HUES6 (cell line): ENCODE data around the gene BCAT1.
"Not testable (repeated sequence)": the region's sequence is repeated elsewhere in the genome, so short reads cannot be mapped to it uniquely, and the experiment has no call there.

ENCODE experiments used
- H3K27ac ChIP-seq: 2 replicates; pipeline ENCODE4 v1.7.0; 2013; ENCODE audit warnings: low read depth, mild to moderate bottlenecking, low read length, inconsistent platforms
- H3K27me3 ChIP-seq: 2 replicates; pipeline ENCODE4 v1.6.1; 2013; ENCODE audit warnings: low read length; ENCODE audit not compliant: control insufficient read depth, insufficient read depth
- H3K36me3 ChIP-seq: 2 replicates; pipeline ENCODE4 v1.6.1; 2013; ENCODE audit warnings: low read length; ENCODE audit not compliant: control insufficient read depth, insufficient read depth
- H3K4me1 ChIP-seq: 2 replicates; pipeline ENCODE4 v1.6.1; 2013; ENCODE audit warnings: low read length; ENCODE audit not compliant: control insufficient read depth, insufficient read depth
- H3K4me3 ChIP-seq: 2 replicates; pipeline ENCODE4 v1.5.1; 2013; ENCODE audit warnings: low read depth, low read length
- H3K9ac ChIP-seq: one replicate; pipeline ENCODE4 v1.6.1; 2013; ENCODE audit warnings: mild to moderate bottlenecking, low read length
- H3K9me3 ChIP-seq: 2 replicates; pipeline ENCODE4 v1.6.1; 2013; ENCODE audit warnings: low read depth, low read length; ENCODE audit not compliant: control insufficient read depth, insufficient read depth

BCAT1 gene

DNA sequence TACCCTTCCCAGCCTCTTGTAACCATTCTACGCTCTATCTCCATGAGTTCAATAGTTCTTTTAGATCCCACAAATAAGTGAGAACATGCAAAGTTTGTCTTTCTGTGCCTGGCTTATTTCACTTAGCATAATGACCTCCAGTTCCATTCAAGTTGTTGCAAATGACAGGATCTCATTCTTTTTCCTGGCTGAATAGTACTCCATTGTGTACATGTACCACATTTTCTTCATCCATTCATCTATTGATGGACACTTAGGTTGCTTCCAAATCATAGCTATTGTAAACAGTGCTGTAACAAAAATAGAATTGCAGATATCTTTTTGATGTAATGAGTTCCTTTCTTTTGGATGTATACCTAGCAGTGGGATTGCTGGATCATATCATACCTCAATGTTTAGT is 139.6 kb downstream of the BCAT1 start:
- H3K4me3 ChIP-seq, H3K4me1 ChIP-seq, H3K36me3 ChIP-seq, H3K27me3 ChIP-seq, H3K9me3 ChIP-seq, H3K27ac ChIP-seq, H3K9ac ChIP-seq: not testable (repeated sequence)

DNA sequence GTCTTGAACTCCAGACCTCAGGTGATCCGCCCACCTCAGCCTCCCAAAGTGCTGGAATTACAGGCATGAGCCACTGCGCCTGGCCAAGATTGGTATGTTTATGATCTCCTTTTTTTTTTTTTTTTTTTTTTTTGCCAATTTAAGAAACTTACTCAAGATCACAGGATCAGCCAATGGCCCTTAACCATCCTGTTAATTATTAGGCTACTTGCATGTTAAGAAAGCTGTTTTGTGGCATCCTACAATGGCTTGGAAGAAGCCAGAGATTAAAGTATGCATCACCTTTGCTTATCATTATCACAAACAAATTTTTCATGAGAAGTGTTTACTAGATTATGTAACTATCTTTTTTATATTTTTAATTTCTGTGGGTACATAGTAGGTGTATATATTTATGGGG is 140.2 kb downstream of the BCAT1 start:
- Histone ChIP-seq H3K4me3 (no peak overlapping the region), H3K36me3 (peaks cover 3% of the 10 kb centered on the region; the same call in 1 of the 2 replicates), H3K4me1 (no peaks in the 10 kb centered on the region), H3K27ac (no peak overlapping the region), H3K9ac (no peak overlapping the region), H3K27me3 (no peaks in the 10 kb centered on the region), H3K9me3 (peaks cover 4% of the 10 kb centered on the region; the same call in 1 of the 2 replicates)

DNA sequence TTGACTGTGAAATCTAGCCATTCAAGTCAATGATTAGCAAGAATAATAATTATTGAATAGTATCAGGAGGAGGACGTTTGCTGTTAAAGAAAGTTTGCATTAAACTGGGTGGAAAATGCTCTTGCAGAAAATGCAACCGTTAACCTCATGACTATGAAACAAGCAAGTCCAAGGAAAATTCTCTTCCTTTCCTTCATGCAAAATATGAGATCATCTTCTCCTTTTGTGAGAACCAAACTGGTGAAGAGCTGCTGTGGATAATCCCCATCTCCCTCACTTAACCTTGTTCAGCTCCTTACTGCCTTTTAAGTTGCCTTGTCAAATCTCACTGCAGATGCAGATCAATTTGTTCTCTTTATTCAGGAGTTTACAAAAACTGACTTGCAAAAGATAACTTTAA is 142.5 kb downstream of the BCAT1 start:
- Histone ChIP-seq H3K4me1 (no peaks in the 10 kb centered on the region), H3K9ac (no peak overlapping the region), H3K9me3 (peaks cover 11% of the 10 kb centered on the region), H3K27ac (no peak overlapping the region), H3K36me3 (no peaks in the 10 kb centered on the region), H3K27me3 (no peaks in the 10 kb centered on the region), H3K4me3 (no peak overlapping the region)

DNA sequence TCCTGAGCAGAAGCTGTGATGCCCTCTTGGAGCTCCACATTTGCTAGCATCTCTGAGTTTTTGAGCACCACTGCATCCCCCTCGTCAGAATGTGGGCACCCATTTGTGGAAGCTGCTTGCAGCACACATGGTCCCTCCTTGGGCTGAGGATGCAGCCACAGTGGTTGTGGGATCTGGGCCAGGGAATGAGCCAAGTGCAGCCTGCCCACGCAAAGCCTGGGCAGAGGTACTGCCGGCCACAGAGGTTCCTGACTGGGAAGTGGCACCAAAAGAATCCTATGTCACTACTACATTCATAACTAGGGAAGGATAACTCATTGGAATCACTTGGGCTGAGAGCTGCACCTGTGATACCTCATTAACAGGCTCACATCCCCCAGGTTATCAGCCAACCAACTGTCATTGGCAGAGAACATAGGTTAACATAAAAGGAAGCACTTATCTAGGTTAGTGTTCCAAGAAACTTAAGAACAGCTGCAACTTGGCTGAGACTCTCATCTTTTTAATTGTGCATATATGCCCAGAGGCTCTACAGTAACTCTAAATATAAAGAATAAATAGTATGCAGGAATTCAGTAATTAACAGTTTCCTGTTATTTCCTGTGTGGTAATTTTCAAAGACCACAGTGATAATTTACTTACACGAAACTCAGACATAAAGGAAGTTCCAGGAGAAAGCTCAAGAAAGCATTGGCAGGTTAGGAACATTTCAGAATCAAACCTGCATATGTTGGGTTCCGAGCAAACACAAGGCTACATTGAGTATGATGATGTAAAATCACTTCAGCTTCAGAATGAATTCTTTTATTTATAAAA is 145.3 kb downstream of the BCAT1 start:
- Histone ChIP-seq H3K9ac (no peak overlapping the region), H3K36me3 (no peaks in the 10 kb centered on the region), H3K4me3 (no peak overlapping the region), H3K27me3 (no peaks in the 10 kb centered on the region), H3K9me3 (peaks cover 11% of the 10 kb centered on the region), H3K27ac (no peak overlapping the region), H3K4me1 (no peaks in the 10 kb centered on the region)

DNA sequence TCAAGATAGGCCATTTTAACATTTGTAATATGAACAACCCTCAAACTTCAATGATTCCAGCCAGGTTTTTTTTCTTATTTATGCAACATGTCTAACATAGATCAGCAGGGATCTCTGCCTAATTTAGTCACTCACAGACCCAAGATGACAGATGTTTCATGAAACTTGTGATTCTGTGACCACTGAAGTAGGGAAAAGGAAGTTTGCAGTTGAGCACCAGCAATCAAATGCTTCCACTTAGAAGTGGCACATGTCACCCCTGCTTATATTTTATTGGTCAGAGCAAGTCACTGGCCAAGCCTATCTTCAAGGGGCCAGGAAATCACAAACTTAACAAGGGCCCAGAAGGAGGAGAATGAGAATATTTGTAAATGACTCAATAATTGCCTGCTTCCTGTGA is 150.6 kb downstream of the BCAT1 start:
- H3K4me3 ChIP-seq, result no peak overlapping the region
- no peak overlapping the region for H3K9ac ChIP-seq
- H3K27ac ChIP-seq, result no peak overlapping the region
- H3K36me3 ChIP-seq, result no peaks in the 10 kb centered on the region
- H3K27me3 ChIP-seq, result no peaks in the 10 kb centered on the region
- H3K9me3 ChIP-seq, result peaks cover 3% of the 10 kb centered on the region
- no peaks in the 10 kb centered on the region for H3K4me1 ChIP-seq

DNA sequence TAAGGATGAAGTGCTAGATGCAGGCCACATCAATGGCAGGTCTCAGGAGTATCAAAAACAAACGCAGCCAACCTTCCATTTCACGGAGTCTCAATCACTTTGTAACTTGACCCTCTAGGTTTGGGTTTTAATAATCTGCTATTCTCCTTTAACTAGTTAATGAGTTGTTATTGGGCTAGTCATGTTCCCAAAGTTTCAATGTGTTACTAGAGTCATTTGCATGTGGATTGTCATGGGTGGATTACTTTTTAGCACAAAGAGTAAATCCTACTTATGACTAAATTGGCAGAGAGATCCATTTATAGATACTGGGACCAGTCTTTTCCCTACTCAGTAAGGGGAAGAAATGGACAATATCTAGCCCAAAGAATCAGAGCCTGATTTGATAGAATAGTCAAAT is 151.0 kb downstream of the BCAT1 start:
- H3K27ac ChIP-seq, result no peak overlapping the region
- H3K9ac ChIP-seq, result no peak overlapping the region
- no peaks in the 10 kb centered on the region for H3K4me1 ChIP-seq
- no peaks in the 10 kb centered on the region for H3K36me3 ChIP-seq
- H3K9me3 ChIP-seq, result no peaks in the 10 kb centered on the region
- H3K4me3 ChIP-seq, result no peak overlapping the region
- H3K27me3 ChIP-seq, result no peaks in the 10 kb centered on the region

DNA sequence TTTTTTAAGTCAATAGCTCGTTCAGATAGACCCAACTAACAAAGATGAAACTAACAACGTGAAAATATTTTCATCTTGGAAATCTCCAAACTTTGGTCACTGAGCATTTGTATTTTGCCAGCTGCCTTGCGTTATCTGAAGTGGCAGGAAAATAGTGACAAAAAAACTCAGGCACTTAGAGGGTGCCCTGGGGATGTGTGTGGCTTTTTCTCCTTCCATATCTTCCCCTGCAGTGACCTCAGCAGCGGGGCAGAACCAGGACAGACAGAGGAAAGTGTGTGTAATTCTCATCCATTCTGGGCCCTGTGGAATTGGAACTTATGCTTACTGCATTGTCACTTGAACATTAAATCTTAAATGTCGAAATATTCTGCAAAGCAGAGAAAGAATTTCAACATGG is 152.0 kb downstream of the BCAT1 start:
- Histone ChIP-seq H3K36me3 (no peaks in the 10 kb centered on the region), H3K4me1 (no peaks in the 10 kb centered on the region), H3K27ac (no peak overlapping the region), H3K27me3 (no peaks in the 10 kb centered on the region), H3K9ac (no peak overlapping the region), H3K9me3 (no peaks in the 10 kb centered on the region), H3K4me3 (no peak overlapping the region)

DNA sequence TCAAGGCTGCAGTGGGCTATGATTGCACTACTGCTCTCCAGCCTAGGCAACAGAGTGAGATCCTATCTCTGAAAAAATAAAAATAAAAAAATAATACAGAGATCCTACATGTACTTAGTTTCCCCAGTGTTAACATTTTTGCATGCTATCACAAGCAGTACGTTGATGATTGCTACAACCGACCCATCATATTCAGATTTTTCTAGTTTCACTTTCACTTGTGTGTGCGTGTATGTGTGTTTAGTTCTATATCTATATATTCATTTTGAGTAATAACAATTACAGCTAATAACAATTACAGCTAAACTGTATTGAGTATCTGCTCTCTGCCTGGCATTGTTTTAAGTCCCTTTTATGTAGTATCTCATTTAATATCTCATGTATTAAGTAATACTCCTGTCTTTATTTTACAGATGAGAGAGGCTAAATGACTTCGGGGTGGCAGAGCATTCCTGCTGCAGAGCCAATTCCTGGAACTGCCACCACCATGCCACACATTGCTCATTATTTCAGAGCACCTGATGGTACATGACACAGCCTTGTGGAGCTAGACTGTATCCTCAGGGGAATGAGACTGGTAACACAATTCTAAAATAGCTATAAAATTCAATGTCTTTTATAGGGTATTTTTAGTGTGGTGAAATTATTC is 153.1 kb downstream of the BCAT1 start:
- no peak overlapping the region for H3K4me3 ChIP-seq
- H3K9ac ChIP-seq, result no peak overlapping the region
- H3K27ac ChIP-seq, result no peak overlapping the region
- no peaks in the 10 kb centered on the region for H3K36me3 ChIP-seq
- H3K4me1 ChIP-seq, result no peaks in the 10 kb centered on the region
- no peaks in the 10 kb centered on the region for H3K9me3 ChIP-seq
- H3K27me3 ChIP-seq, result no peaks in the 10 kb centered on the region

DNA sequence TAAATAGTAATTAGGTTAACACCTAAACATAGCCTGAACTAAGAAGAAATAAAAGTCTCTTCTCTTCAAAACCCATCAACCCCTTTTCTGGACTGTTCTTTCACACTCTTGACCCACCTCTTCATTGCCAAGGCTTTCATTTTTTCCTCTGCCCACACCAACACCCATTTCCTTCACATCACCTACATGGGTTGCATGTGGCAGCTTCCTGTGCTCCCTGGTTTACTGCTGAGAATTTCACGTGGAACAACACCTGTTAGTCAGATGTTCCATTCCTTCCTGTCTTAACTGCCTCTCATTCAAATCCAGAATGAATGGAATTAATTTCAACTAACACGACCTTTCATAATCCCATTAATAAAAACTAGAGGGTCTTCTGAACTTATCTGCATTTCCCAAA is 157.3 kb downstream of the BCAT1 start:
- H3K4me1 ChIP-seq, result no peaks in the 10 kb centered on the region
- no peak overlapping the region for H3K9ac ChIP-seq
- H3K9me3 ChIP-seq, result no peaks in the 10 kb centered on the region
- H3K27me3 ChIP-seq, result no peaks in the 10 kb centered on the region
- H3K4me3 ChIP-seq, result no peak overlapping the region
- H3K36me3 ChIP-seq, result no peaks in the 10 kb centered on the region
- H3K27ac ChIP-seq, result no peak overlapping the region

DNA sequence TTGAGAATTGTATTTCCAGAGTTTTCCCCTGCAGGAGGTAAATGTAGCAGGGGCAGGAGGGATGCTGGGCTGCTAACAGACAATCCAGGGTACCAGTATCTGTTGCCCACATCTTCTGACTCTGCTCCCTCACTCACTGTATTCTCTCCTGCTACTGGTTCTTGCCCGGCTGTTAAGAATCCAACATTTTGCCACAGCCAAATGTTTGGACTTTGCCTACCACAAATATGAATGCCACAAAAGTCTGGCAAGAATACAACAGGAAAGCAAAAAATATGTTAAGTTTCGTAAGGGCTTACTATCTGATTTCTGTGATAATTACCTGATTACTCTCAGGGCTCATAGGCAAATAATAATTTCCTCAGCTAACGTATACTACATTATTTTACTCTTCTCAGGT is 160.0 kb downstream of the BCAT1 start:
- H3K9me3 ChIP-seq, result no peaks in the 10 kb centered on the region
- H3K27me3 ChIP-seq, result no peaks in the 10 kb centered on the region
- no peak overlapping the region for H3K27ac ChIP-seq
- no peak overlapping the region for H3K4me3 ChIP-seq
- no peak overlapping the region for H3K9ac ChIP-seq
- H3K36me3 ChIP-seq, result no peaks in the 10 kb centered on the region
- H3K4me1 ChIP-seq, result no peaks in the 10 kb centered on the region

DNA sequence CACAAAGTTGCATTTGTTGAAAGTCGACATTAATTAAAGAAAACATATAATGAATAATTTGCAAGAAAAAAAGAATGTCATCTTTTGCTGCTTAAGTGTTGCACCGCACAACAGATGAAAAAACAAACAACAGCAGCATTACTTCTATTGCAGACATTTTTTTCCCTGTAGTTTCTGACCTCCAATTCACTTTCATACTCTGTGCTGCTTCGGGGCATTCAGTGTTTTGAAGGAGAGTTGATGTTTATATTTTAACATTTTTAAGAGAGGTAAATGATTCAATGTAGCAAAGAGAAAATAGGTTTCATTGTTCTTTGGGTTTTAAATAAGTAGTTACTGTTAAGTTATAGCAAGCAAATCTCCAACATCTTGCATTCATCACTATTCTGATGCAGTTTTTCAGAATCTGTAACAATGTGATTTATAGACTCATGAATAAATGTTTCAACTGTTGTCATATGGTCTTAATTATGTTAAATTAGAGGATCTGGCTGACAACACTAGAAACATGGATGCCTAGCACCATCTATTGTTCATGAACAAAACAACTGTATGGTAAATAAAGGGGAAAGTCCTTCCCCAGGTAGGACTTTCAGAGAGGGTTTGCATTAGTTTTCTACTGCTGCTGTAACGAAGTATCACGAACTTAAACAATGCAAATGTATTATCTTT is 168.1 kb downstream of the BCAT1 start:
- Histone ChIP-seq H3K4me1 (no peaks in the 10 kb centered on the region), H3K9ac (no peak overlapping the region), H3K4me3 (no peak overlapping the region), H3K27me3 (no peaks in the 10 kb centered on the region), H3K9me3 (no peaks in the 10 kb centered on the region), H3K36me3 (no peaks in the 10 kb centered on the region), H3K27ac (no peak overlapping the region)
